Stomach (tissue), 9 donors: ENCODE measurements around the gene ZFP64. TPM values are rescaled to one million over a fixed set of nuclear protein-coding genes. Genes with fewer than 3 reads are reported as not detected.

Source experiments
- DNase-seq, 2 donors: peaks; one replicate each; pipeline versions ENCODE4 v3.0.0 to v3.0.0-alpha.2; 2013 to 2019
- H3K27ac ChIP-seq, 5 donors: fragments of 200-600 bp in 4 of 5; sonication (generic) in 4 of 5; one replicate each; pipeline ENCODE4 v1.5.1; 2013 to 2019; ENCODE audit warnings: mild to moderate bottlenecking in 1 of 5, moderate library complexity in 1 of 5
- H3K27me3 ChIP-seq, 3 donors: fragments of 200-600 bp; sonication (generic); one replicate each; pipeline ENCODE4 v1.5.1; 2017 to 2019; ENCODE audit warnings: mixed run types in 1 of 3
- H3K36me3 ChIP-seq, 4 donors: fragments of 200-600 bp; sonication (generic); 1 replicate in 3 of 4; 2 replicates in 1 of 4; pipeline ENCODE4 v1.5.1; 2016 to 2019
- H3K4me1 ChIP-seq, 4 donors: fragments of 200-600 bp; sonication (generic); one replicate each; pipeline ENCODE4 v1.5.1; 2016 to 2019
- H3K4me3 ChIP-seq, 4 donors: fragments of 200-600 bp; sonication (generic) in 3 of 4; one replicate each; pipeline ENCODE4 v1.5.1; 2016 to 2019; ENCODE audit warnings: mild to moderate bottlenecking in 1 of 4
- H3K9me3 ChIP-seq, 4 donors: fragments of 200-600 bp; sonication (generic); one replicate each; pipeline ENCODE4 v1.5.1; 2016 to 2019
- CTCF ChIP-seq, 7 experiments: fragments of 450-650 bp in 4 of 7; fragments of 200-600 bp in 3 of 7; sonication (generic) in 3 of 7; IDR thresholded peaks; one replicate each; pipeline ENCODE4 v1.5.1; 2016 to 2019; ENCODE audit warnings: antibody characterized with exemption in 7 of 7, control low read depth in 2 of 7, mild to moderate bottlenecking in 1 of 7
- EP300 ChIP-seq: sonication (generic); formaldehyde crosslinking; IDR thresholded peaks from one replicate; pipeline ENCODE4 v1.6.1; 2017; ENCODE audit warnings: antibody characterized with exemption
- POLR2A ChIP-seq, 4 donors: fragments of 450-650 bp; IDR thresholded peaks; one replicate each; pipeline ENCODE4 v1.6.1; 2016; ENCODE audit warnings: antibody characterized with exemption in 4 of 4, control low read depth in 2 of 4, mild to moderate bottlenecking in 1 of 4, moderate library complexity in 1 of 4
- POLR2AphosphoS5 ChIP-seq, 3 donors: sonication (generic); formaldehyde crosslinking; IDR thresholded peaks; one replicate each; pipeline ENCODE4 v1.6.1; 2016; ENCODE audit warnings: antibody characterized with exemption in 3 of 3
- WGBS, 5 donors: extraction: QIAGEN DNeasy Blood & Tissue Kit in 3 of 5; methylation state at CpG; one replicate each; pipeline versions ENCODE4 v1.1.5 to v1.1.7; 2013 to 2018; 5-methylcytosine and 5-hydroxymethylcytosine counted together
- intact Hi-C: fragments of 100-400 bp; cut with DNase I; formaldehyde crosslinking; loops from one replicate; pipeline ENCODE4 v1.15.1; 2023; ENCODE audit warnings: low total_unique reads
- polyA plus RNA-seq, 3 donors: library from polyadenylated mRNA; stranded (reverse); fragments of 200-250 nt; gene quantifications; one replicate each; pipeline ENCODE4 v1.2.3, GENCODE V29; 2013
- total RNA-seq, 5 donors: library from RNA; depleted of rRNA; stranded (reverse); fragments of >200 nt; gene quantifications; one replicate each; pipeline versions ENCODE4 v1.1.0 to v1.2.3, GENCODE V29; 2014 to 2016
- donor health status: healthy with polysubstance abuse.
- donor health status: Bipolar disorder and iron deficiency.
- donor health status: healthy.

Gene ZFP64
- total and polyA plus RNA-seq, 8 donors, result 3.4 to 40.0 (median 8.9) TPM

- intact Hi-C loops, result no loop called here
- H3K9me3 ChIP-seq, result peaks cover 0 to 8% (median 0%) of the 10 kb centered on the region in 4 donors
- DNase-seq, result no peak
- no peak overlapping the region for H3K4me3 ChIP-seq
- no peak overlapping the region for H3K27ac ChIP-seq
- no peak for TF ChIP-seq POLR2A (IDR thresholded peaks at IDR 0.05)
- TF ChIP-seq CTCF (IDR thresholded peaks at IDR 0.05), result no peak
- no peak for TF ChIP-seq EP300
- no peak for TF ChIP-seq POLR2AphosphoS5 (IDR thresholded peaks at IDR 0.05)
- no peaks in the 10 kb centered on the region for H3K27me3 ChIP-seq
- peaks cover 14 to 66% (median 57%) of the 10 kb centered on the region in 4 donors for H3K36me3 ChIP-seq
- WGBS, 5 donors, result 96 to 98% (median 97%) methylated on average over 19 of the region's 19 CpGs
- no peaks in the 10 kb centered on the region for H3K4me1 ChIP-seq
Observed at GRCh38 chr20:52152921-52153320, 38.7 kb downstream of the ZFP64 start.

DNA sequence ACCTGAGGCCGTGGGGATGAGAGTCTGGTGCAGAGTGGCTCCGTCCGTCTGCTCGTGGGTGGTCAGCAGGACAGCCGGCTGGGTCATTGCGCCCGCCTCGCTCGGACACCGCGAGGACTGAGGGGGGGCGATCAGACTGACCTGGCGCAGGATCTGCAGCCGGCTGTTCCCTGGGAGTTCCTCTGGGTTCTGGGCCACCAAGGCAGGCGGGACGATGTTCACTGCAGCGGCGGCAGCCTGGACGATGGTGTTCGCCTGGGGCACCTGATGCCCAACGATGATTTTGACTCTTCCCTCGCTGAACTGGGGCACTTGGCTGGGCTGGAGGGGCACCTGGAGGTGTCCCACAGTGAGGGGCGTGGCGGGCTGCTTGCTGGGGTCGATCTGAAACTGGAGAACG is 39.2 kb downstream of the ZFP64 start:
- intact Hi-C loops, result no loop called here
- no peak for DNase-seq
- 91 to 97% (median 95%) methylated on average over 16 to 26 of the region's 26 CpGs for WGBS, 5 donors

DNA sequence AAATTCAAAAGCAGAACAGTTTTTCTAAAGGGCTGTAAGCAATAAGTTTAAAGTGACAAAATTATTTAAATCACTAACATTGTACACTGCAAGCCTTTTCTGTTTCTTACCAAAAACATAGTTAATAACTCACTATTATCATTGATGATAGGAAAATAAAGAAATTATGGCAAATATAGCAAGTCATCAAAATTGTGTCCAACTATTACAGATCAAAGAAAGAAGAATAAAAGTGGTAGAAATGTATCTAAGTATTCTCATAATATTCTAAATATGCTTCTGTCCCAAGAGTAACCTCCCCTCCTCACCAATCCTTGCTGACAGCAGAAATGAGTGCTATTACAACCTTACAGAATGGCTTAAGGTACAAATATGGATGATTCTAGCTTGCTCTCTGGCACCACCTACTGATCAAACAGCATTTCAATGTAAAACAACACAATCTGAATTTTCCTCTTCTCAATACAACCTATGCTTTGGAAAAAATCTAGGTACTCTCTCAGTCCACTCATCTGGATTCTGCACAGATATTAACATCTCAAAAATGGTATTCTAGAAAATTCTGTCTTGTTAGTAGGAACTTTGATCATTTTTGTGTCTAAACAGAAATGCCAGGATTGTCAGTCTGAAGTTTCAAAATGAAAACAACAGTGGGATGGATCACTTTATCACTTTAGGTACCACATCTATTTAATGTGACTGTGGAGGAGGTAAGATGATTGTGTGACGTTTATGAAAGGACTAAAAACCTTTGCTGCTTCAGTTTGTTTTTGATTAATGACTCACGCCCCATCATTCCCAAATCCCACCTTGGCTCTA is 40.9 kb downstream of the ZFP64 start:
- intact Hi-C loops, result no loop called here
- no peaks in the 10 kb centered on the region for H3K9me3 ChIP-seq
- H3K4me1 ChIP-seq, result no peaks in the 10 kb centered on the region
- H3K27ac ChIP-seq, result no peak overlapping the region
- no peaks in the 10 kb centered on the region for H3K27me3 ChIP-seq
- 54 to 66% (median 59%) methylated on average over 2 of the region's 2 CpGs for WGBS, 5 donors
- H3K4me3 ChIP-seq, result no peak overlapping the region
- peak in 1 of 2 donors; percentile 76 for DNase-seq
- H3K36me3 ChIP-seq, result peaks cover 14 to 43% (median 35%) of the 10 kb centered on the region in 4 donors
- TF ChIP-seq EP300, result no peak
- peak in 5 of 7 experiments; percentile 7 to 71 (median 45) for TF ChIP-seq CTCF (IDR thresholded peaks at IDR 0.05)

More for the DNA sequence above, 39.2 kb downstream of the ZFP64 start:
- TF ChIP-seq POLR2AphosphoS5 (IDR thresholded peaks at IDR 0.05) (no peak), EP300 (no peak), CTCF (IDR thresholded peaks at IDR 0.05) (no peak), POLR2A (IDR thresholded peaks at IDR 0.05) (no peak)
- H3K36me3 ChIP-seq, result peaks cover 14 to 61% (median 52%) of the 10 kb centered on the region in 4 donors
- H3K4me3 ChIP-seq, result no peak overlapping the region
- no peaks in the 10 kb centered on the region for H3K27me3 ChIP-seq
- H3K9me3 ChIP-seq, result peaks cover 0 to 4% (median 0%) of the 10 kb centered on the region in 4 donors
- H3K4me1 ChIP-seq, result no peaks in the 10 kb centered on the region
- no peak overlapping the region for H3K27ac ChIP-seq

DNA sequence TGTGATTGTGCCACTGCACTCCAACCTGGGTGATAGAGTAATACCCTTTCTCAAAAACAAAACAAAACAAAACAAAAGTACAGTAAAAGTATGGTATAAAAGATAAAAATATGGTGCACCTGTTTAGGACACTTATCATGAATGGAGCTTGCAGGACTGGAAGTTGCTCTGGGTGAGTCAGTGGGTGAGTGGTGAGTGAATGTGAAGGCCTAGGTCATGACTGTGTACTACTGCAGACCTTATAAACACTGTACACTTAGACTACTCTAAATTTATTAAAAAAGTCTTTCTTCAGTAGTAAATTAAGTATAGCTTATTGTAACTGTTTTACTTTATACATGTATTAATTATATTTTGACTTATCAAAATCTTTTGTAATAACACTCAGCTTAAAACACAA is 46.0 kb downstream of the ZFP64 start:
- DNase-seq, result no peak
- peaks cover 0 to 10% (median 0%) of the 10 kb centered on the region in 4 donors for H3K36me3 ChIP-seq
- intact Hi-C loops, result no loop called here
- H3K9me3 ChIP-seq, result no peaks in the 10 kb centered on the region
- no peak overlapping the region for H3K4me3 ChIP-seq
- TF ChIP-seq EP300, result no peak
- TF ChIP-seq POLR2AphosphoS5 (IDR thresholded peaks at IDR 0.05), result no peak
- TF ChIP-seq POLR2A (IDR thresholded peaks at IDR 0.05), result no peak
- TF ChIP-seq CTCF (IDR thresholded peaks at IDR 0.05), result no peak
- H3K27me3 ChIP-seq, result no peaks in the 10 kb centered on the region
- no peaks in the 10 kb centered on the region for H3K4me1 ChIP-seq
- H3K27ac ChIP-seq, result no peak overlapping the region
